GM21381 (cell line): Measurements from ENCODE around the gene MAPK12.
"Not testable (repeated sequence)": the region's sequence is repeated elsewhere in the genome, so short reads cannot be mapped to it uniquely, and the experiment has no call there.

ENCODE experiments used
- ATAC-seq: cut with Tn5 transposase; IDR thresholded peaks from one replicate; pipeline ENCODE4 v1.9.1; 2021; ENCODE audit warnings: mild to moderate bottlenecking, moderate library complexity; ENCODE audit not compliant: unreplicated experiment

MAPK12 gene

DNA sequence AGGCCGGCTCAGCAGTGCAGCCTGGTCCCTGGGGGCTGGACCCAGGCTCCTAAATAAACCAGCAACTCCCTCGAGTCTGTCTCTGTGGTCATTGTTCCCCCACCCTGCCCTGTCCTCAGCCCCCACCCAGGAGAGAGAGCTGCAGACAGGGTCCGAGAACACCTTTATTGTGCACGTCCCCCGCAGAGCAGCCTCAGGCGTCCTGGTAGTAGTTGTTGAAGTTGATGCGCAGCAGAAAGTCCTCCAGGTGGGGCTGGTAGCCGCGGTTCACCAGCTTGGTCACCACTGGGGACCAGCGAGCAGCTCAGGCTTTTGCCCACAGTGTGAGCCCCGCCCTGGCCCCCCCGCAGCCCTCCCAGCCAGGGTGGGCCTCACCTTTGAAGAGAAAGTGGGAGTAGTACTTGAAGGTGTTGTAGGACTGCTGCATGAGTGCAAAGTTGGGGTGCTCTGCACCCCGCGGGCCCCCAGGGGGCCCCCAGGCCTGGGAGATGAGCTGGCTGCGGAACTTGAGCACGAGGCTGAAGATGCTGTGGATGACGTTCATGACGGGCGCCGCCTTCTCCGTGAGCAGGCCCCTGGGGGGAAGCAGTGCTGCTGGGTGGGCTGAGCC, 43.8 kb downstream of the MAPK12 start:
- ATAC-seq, result no peak

DNA sequence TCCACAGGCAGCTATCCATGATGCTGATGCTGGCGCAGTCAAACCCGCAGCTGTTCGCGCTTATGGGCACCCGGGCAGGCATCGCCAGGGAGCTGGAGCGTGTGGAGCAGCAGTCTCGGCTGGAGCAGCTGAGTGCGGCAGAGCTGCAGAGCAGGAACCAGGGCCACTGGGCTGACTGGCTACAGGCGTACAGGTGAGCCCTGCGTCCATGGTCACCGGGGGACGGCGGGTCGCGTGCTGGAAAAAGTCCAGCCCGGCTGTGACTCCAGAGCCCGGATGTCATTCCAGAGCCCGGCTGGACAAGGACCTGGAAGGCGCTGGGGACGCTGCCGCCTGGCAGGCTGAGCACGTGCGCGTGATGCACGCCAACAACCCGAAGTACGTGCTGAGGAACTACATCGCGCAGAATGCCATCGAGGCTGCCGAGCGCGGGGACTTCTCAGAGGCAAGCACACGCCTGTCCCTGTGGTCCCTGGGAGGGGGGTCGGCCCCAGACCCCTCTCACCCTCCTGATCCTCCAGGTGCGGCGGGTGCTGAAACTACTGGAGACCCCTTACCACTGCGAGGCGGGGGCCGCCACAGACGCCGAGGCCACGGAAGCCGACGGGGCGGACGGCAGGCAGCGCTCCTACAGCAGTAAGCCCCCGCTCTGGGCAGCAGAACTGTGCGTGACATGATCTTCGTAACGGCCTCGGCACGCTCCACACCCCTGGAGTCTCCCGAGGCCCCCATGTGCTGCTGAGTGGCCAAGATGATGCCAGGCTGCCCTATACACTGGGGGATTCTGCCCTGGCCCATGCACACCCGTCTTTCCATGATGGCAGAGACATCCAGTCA, 44.6 kb downstream of the MAPK12 start:
- no peak for ATAC-seq

DNA sequence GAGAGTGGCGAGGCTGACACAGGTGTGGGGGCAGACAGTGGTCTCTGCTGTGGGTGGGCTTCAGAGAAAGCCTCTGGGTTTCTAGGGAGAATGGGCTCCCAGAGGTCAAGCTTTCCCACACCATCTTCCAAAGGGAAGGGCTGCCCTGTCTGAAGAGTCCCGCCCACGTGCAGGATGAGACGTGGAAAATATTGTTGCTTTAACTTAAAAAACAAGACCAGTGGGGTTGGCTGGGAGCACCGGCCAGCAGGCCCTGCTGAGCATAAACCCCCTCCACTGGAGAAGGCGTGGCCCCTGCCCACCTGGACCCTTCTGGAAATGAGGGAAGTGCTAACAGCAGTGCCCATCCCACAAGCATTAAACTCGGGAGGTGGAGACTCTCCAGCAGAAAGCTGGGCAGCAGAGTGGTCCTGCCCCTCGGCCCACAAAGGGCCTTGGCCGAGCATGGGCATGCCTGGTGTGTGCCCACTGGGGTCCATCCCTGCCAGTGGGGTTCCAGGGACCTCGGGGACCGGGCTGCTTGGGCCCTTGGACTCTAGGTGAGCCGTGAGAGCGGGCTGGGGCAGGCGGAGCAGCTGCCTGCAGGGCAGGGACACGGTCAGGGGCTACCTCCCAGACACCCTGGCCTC, 45.3 kb downstream of the MAPK12 start:
- no peak for ATAC-seq

DNA sequence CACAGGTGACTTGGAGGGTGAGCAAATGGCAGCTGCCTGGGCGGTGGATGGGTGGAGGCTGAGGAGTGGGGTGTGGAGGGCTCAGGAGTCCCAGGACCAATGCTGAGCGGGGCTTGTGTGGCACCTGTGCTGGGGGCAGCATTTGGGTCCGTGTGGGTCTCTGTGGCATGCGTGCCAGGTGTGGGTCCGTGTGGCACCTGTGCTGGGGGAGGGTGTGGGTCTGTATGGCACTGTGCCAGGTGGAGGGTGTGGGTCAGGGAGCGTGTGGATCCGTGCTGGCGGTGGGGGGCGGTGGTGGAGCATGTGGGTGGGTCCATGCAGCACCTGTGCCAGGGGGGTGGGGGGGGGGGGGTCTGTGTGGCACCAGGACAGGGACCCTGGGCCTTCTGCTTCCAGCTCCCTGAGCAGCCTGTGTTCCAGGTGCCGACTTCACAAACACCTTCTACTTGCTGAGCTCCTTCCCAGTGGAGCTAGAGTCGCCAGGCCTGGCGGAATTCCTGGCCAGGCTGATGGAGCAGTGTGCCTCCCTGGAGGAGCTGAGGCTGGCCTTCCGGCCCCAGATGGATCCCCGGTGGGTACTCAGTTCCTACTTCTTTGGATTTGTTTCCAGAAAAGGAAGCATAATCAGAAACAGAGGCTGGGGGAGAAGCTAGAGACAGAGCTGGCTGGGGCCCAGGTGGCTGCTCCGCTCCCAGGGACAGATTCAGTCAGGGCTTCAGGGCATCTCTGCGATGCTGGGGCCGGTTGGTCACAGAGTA, 46.0 kb downstream of the MAPK12 start:
- no peak for ATAC-seq

DNA sequence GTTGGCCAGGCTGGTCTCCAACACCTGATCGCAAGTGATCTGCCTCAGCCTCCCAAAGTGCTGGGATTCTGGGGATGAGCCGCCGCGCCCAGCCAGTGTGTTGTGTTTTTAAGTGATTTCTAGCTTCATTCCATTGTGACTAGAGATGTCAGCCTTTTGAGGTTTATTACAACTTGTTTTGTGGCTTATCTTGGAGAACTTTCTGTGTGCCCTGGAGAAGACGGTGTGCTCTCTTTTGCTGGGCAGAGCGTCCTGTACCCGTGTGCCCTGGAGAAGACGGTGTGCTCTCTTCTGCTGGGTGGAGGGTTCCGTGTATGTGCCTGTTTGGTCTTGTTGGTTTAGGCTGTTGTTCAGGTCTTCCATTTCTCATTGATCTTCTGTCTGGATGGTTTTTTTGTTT, 48.2 kb downstream of the MAPK12 start:
- ATAC-seq, result no peak

DNA sequence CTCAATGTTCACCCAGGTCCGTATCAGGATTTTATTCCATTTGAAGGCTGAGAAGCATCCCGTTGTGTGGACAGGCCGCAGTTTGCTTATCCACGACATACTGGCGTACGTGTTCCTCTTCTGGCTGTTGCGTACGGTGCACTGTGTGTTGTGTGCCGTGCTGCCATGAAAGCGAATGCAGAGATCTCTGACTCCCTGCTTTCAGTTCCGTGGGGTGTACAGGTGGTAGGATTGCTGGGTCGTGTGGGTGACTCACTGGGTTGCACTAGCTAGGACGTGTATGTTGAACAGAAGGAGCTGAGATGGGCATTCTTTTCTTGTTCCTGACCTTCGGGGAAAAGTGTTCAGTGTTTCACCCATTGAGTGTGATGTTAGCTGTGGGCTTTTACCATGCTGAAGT, 50.3 kb downstream of the MAPK12 start:
- ATAC-seq, result no peak

DNA sequence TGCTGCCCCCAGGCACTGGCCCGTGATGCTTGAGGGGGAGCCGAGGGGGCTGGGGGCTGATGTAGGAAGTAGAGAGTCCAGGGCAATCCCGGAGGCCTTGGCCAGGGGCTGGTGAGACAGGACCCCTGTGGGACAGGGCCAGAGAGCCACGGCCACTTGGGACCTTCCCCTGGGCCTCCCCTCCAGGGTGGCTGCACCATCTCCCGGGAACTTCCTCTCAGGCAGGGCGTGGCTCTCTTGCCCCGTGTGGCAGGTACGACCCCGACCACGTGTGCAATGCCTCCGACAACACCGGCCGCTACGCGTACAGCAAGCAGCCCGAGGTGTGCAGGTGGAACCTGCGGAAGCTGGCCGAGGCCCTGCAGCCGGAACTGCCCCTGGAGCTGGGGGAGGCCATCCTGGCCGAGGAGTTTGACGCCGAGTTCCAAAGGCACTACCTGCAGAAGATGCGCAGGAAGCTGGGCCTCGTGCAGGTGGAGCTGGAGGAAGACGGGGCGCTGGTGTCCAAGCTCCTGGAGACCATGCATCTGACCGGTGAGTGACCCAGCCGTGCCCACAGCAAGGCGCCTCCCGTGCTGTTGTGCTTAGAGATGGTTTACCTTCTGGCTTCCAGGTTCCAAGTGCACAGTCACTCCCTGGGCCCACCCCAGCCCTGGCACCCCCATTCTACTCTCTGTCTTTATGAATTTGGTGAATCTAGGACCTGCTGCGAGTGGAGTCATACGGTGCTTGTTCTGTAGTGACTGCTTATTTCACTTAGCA, 50.9 kb downstream of the MAPK12 start:
- ATAC-seq, result no peak

DNA sequence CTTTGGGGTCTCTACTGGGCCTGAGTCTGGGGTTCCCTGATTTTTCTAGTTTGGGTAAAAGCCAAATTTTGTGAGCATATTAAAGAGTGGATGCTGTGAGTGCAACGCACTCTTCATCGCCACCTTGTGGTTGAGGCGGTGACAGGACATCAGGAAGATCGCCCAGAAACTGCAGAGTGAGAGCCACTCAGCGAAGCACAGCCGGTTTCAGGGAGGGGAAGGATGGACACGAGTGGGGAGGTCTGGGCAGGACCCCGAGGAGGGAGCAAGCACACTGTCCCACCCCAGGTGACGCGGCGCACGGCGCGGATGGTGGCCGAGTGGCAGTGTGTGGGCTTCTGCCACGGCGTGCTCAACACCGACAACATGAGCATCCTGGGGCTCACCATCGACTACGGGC, 51.6 kb downstream of the MAPK12 start:
- no peak for ATAC-seq

DNA sequence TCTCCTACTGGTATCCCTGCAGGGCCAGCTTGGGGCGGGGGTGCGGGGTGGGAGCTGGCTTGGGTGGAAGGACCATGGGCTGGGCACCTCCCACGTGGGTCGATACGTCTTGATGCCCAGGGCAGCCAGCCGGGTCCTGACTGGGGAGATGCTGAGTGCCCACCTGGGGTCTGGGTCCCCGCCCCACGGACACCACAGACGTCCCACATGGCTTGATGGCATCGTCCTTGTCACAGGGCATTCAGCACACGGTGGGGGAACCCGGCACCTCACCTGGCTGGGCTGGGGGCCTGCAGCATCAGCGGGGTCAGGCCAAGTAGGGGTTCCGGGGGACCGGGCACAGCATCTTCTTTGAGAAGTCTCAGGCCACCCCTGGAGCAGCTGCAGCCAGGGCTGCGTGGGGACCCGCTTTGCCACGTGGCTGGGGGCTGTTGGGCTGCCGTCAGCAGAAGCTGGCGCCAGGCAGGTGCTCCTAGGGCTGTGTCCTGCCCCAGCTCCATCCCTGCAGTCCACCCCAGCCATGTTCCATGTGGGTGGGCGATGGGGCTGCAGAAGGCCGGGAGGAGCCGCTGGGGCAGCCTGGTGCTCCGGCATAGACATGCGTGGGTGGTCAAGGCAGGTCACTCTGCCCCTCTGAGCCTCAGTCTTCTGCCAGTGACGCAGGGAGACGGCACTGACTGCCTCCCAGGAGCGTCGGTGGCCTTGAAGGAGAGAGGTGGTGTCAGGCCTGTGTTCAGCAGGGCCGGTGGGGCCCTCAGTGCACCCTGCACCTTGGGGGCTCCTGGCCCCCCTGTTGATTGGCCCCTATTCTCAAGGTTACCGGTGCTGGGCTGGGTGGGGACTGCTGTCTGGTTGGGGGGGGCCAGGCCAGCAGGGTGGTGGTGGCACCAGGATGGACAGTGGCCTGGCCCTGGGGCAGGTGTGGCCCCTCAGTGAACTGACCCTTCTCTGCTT, 52.3 kb downstream of the MAPK12 start:
- ATAC-seq, result no peak

DNA sequence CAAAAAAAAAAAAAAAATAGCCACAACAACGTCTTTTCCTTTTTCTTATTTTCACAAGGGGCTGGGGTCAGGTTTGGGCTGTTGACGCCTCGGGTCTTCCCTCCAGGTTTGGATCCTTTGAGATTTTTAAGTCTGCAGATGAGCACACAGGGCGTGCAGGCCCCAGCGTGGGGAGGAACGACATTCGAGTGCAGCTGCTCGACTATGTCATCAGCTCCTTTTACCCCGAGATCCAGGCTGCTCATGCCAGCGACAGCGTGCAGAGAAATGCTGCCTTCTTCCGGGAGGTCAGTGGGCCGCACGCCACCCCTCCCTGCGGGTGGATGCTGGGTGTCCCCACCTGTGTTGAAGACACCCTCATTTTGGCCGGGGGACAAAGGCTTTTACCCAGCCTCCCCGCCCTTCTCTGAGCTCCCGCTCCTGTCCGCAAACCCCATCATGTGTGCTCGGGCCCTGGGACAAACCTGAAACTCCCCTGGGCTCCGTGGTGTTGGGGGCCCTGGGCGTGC, 53.0 kb downstream of the MAPK12 start:
- no peak for ATAC-seq

DNA sequence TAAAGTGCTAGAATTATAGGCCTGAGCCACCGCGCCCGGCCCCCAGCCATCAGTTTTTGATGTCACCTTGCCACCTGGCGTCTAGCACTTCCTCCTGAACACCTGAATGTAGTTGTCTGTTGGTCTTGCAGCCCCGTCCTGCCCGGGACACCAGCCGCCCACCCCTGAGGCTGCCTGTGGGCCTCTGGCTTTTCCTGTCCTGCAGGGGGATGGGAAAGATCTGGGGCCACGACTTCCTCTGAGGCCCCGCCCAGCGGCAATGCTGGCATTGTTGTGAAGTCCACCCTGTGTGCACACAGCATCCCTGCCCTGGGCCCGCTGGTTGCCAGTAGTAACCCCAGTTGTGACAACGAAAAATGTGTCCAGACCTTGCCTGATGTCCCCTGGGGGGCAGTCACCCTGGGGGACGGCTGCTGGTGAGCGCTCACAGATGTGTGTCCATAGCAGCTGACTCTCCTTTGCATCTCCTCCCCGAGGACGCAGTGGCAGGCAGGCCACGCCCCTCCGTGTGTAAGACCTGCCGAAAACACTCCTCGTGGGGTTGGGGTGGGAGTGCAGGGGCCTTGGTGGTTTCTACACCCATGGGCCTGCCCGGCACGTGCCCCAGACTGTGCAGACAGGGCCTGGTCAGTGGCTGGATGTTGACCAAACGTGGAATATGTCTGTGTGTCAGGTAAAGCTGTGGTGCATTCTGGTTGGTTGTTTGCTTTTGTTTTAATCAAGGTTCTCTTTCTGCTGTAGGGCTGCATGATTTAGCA, 53.9 kb downstream of the MAPK12 start:
- no peak for ATAC-seq

DNA sequence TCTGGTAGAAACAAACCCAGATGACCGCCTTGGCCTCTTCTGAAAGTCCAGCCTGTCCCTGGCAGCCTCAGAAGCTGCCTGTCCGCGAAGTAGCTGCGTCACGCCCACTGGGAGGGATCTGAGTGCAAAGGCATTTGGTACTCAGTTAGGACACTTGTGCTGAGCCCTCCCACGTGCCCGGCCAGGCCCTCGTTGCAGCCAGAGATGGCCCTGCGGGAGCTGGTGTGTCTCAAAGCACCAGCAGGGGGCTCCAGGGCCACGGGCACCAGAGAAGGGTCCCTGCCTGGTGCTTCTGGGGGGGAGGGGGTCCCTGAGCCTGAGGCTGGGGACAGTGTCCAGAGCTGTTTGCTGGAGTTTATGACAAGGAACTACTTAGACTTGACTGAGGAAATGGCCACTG, 54.9 kb downstream of the MAPK12 start:
- no peak for ATAC-seq

DNA sequence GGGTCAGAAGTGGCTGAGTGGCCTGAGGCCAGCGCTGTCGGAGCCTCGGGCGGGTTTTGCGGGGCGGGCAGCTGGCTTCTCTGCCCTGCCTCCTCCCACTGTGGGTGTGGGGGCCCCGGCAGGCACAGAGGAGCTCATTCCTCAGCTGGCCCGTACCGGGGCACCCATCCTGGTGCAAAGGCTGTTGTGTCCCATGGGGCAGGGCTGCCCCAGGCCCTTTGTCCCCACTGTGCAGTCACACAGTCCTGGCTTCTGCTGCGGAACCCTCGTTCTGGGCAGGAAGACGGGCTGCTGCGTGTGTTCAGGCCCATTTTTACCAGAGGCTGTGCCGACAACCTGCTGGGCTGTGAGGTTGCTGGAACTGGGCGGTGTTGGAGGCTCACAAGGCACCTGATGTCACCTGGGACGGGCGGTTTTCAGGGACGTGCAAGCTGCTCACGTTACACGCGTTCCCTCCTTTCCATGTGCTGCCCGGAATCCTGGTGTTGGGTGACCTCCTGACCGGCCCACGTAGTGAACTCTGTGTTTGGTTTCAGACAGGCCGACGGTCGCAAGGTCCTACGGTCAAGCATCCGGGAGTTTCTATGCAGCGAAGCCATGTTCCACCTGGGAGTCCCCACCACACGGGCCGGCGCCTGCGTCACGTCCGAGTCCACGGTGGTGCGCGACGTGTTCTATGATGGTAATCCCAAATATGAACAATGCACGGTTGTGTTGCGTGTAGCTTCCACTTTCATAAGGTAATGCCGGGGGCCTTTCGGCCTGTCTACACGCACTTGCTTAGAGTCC, 55.5 kb downstream of the MAPK12 start:
- ATAC-seq, result no peak

DNA sequence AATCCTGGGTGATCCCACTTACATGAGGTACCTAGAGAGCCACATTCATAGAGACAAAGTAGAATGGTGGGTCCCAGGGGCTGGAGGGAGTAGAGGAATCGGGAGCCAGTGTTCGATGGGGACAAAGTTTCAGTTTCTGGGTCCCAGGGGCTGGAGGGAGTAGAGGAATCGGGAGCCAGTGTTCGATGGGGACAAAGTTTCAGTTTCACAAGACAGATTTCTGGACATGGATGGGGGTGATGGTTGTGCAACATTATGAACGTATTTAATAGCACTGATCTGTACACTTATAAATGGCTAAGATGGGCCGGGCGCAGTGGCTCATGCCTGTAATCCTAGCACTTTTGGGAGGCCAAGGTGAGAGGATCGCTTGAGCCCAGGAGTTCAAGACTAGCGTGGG, 56.5 kb downstream of the MAPK12 start:
- not testable (repeated sequence) for ATAC-seq

DNA sequence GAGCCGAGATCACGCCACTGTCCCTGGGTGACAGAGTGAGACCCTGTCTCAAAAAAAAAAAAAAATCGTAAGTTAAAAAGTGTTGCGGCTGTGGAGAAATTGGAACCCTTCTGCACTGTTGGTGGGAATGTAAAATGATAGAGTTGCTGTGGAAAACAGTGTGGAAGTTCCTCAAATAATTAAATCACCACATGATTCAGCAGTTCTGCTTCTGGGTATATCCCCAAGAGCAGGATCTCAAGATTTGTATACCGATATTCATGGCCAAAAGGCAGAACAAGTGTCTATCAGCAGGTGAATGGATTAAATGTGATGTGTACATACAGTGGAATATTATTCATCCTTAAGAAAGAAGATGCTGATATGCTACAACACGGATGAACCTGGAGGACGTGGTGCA, 56.9 kb downstream of the MAPK12 start:
- no peak for ATAC-seq

DNA sequence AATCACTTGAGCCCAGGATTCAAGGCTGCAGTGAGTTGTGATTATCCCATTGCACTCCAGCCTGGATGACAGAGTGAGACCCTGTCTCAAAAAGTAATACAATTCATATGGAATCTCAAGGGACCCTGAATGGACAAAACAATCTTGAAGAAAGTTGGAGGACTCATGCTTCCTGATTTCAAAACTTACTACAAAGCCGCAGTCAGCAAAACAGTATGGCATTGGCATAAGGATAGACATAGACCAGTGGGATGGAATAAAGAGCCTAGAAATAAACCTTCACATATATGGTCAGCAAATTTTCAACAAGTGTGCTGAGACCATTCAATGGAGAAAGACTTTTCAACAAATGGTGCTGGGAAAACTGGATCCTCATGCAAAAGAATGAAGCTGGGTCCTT, 58.2 kb downstream of the MAPK12 start:
- no peak for ATAC-seq
